H1 (cell line): ENCODE results near the gene BARHL2. TPM values are rescaled to one million over a fixed set of nuclear protein-coding genes. Genes with fewer than 3 reads are reported as not detected.

Experiments used
- CTCF ChIA-PET: fragments of 300-600 bp; sonication (Branson Sonifier 250); formaldehyde crosslinking; loops from one replicate; lab custom pipeline; 2021; ENCODE audit not compliant: partially characterized antibody; lab: Charles Lee
- POLR2A ChIA-PET: fragments of 300-600 bp; sonication (Branson Sonifier 250); formaldehyde crosslinking; loops from one replicate; lab custom pipeline; 2021; ENCODE audit warnings: inconsistent platforms; ENCODE audit not compliant: partially characterized antibody; lab: Charles Lee
- DNase-seq, 2 experiments: peaks; one replicate each; pipeline versions ENCODE4 v3.0.0 to v3.0.0-alpha.2; 2010 to 2022; ENCODE audit warnings: low spot score in 2 of 2, low read depth in 1 of 2, mixed read lengths in 1 of 2
- FAIRE-seq: peaks from 2 replicates; lab custom pipeline; 2011; peaks lifted over from hg19 to GRCh38; lab: Jason Lieb, UNC
- H2AFZ ChIP-seq: 2 replicates; pipeline ENCODE4 v1.8.1; 2012; ENCODE audit warnings: low read length, inconsistent platforms
- H2AK5ac ChIP-seq: 2 replicates; pipeline ENCODE4 v1.6.1; 2013; ENCODE audit warnings: low read depth, low read length
- H2BK120ac ChIP-seq: replicated peaks from 2 replicates; pipeline ENCODE3; 2013; ENCODE audit warnings: low read depth, low read length, inconsistent platforms
- H2BK12ac ChIP-seq: 2 replicates; pipeline ENCODE4 v1.6.1; 2013; ENCODE audit warnings: low read depth, low read length
- H2BK15ac ChIP-seq: 2 replicates; pipeline ENCODE4 v1.6.1; 2013; ENCODE audit warnings: low read length
- H2BK20ac ChIP-seq: 2 replicates; pipeline ENCODE4 v1.6.1; 2013; ENCODE audit warnings: low read length
- H2BK5ac ChIP-seq: 2 replicates; pipeline ENCODE4 v1.6.1; 2013; ENCODE audit warnings: low read depth, low read length
- H3K14ac ChIP-seq: 2 replicates; pipeline ENCODE4 v1.6.1; 2013; ENCODE audit warnings: inconsistent platforms; ENCODE audit not compliant: insufficient read length
- H3K18ac ChIP-seq: 2 replicates; pipeline ENCODE4 v1.6.1; 2013; ENCODE audit warnings: low read length; ENCODE audit errors: extremely low read depth
- H3K23ac ChIP-seq: 2 replicates; pipeline ENCODE4 v1.6.1; 2013; ENCODE audit warnings: inconsistent platforms; ENCODE audit not compliant: insufficient read length
- H3K23me2 ChIP-seq: 2 replicates; pipeline ENCODE4 v1.6.1; 2013; ENCODE audit warnings: low read depth, low read length
- H3K27ac ChIP-seq: 2 replicates; pipeline ENCODE4 v1.6.1; 2011; ENCODE audit warnings: low read depth, low read length, inconsistent platforms
- H3K27me3 ChIP-seq, 4 experiments: replicated peaks in 1 of 4; 1 replicate in 1 of 4; 2 replicates in 3 of 4; pipeline versions ENCODE4 v1.6.1 to v1.8.1; 2011 to 2013; ENCODE audit warnings: low read length in 3 of 4, mild to moderate bottlenecking in 3 of 4, inconsistent platforms in 2 of 4, mixed read lengths in 2 of 4, moderate library complexity in 1 of 4; ENCODE audit not compliant: control insufficient read depth in 3 of 4, insufficient read depth in 3 of 4; ENCODE audit errors: extremely low read depth in 1 of 4
- H3K36me3 ChIP-seq, 4 experiments: 2 replicates each; pipeline versions ENCODE4 v1.6.1 to v1.8.1; 2011 to 2013; ENCODE audit warnings: mild to moderate bottlenecking in 4 of 4, low read length in 3 of 4, moderate library complexity in 2 of 4, control low read depth in 1 of 4, inconsistent platforms in 1 of 4; ENCODE audit not compliant: insufficient read depth in 4 of 4, control insufficient read depth in 2 of 4
- H3K4ac ChIP-seq: replicated peaks from 2 replicates; pipeline ENCODE3; 2013; ENCODE audit warnings: low read length, low read depth, mixed read lengths, inconsistent platforms; ENCODE audit not compliant: insufficient read length
- H3K4me1 ChIP-seq, 4 experiments: replicated peaks in 1 of 4; 1 replicate in 1 of 4; 2 replicates in 3 of 4; pipeline versions ENCODE4 v1.6.1 to v1.8.1; 2011 to 2013; ENCODE audit warnings: low read length in 3 of 4, inconsistent platforms in 2 of 4, mixed read lengths in 1 of 4; ENCODE audit not compliant: insufficient read depth in 4 of 4, control insufficient read depth in 3 of 4
- H3K4me2 ChIP-seq, 2 experiments: 2 replicates each; pipeline versions ENCODE4 v1.6.1 to v1.8.1; 2011 to 2013; ENCODE audit warnings: low read depth in 2 of 2, low read length in 2 of 2, control low read depth in 1 of 2, inconsistent platforms in 1 of 2, mild to moderate bottlenecking in 1 of 2; ENCODE audit not compliant: insufficient read depth in 1 of 2
- H3K4me3 ChIP-seq, 4 experiments: fragments of 200-600, 300-600 bp in 1 of 4; sonication (generic), shearing (Covaris generic), sonication (Bioruptor Twin) in 1 of 4; 2 replicates each; pipeline versions ENCODE4 v1.5.1 to v1.8.1; 2011 to 2016; ENCODE audit warnings: low read length in 4 of 4, low read depth in 3 of 4, control low read depth in 2 of 4, inconsistent platforms in 2 of 4, mild to moderate bottlenecking in 2 of 4, mixed read lengths in 1 of 4, moderate library complexity in 1 of 4; ENCODE audit not compliant: insufficient read depth in 2 of 4; ENCODE audit errors: extremely low read depth in 1 of 4
- H3K56ac ChIP-seq: replicated peaks from 2 replicates; pipeline ENCODE3; 2013; ENCODE audit warnings: low read depth, mild to moderate bottlenecking, mixed read lengths, low read length, inconsistent platforms; ENCODE audit not compliant: insufficient read length
- H3K79me1 ChIP-seq: 2 replicates; pipeline ENCODE4 v1.6.1; 2013; ENCODE audit warnings: low read depth, low read length, control low read depth
- H3K79me2 ChIP-seq, 2 experiments: 2 replicates each; pipeline versions ENCODE4 v1.6.1 to v1.8.1; 2012 to 2013; ENCODE audit warnings: low read length in 2 of 2, mild to moderate bottlenecking in 2 of 2, inconsistent platforms in 1 of 2; ENCODE audit not compliant: insufficient read depth in 2 of 2, control insufficient read depth in 1 of 2
- H3K9ac ChIP-seq, 4 experiments: replicated peaks in 1 of 4; 1 replicate in 1 of 4; 2 replicates in 3 of 4; pipeline versions ENCODE4 v1.6.1 to v1.8.1; 2011 to 2013; ENCODE audit warnings: low read depth in 3 of 4, low read length in 3 of 4, control low read depth in 2 of 4, mild to moderate bottlenecking in 2 of 4, moderate library complexity in 2 of 4, inconsistent platforms in 1 of 4; ENCODE audit errors: extremely low read depth in 1 of 4
- H3K9me3 ChIP-seq, 2 experiments: 2 replicates each; pipeline versions ENCODE4 v1.6.1 to v1.8.1; 2012 to 2013; ENCODE audit warnings: mild to moderate bottlenecking in 2 of 2, moderate library complexity in 2 of 2, control low read depth in 1 of 2, inconsistent platforms in 1 of 2, low read depth in 1 of 2, low read length in 1 of 2, mixed read lengths in 1 of 2; ENCODE audit not compliant: insufficient read depth in 2 of 2
- H4K20me1 ChIP-seq, 2 experiments: replicated peaks in 1 of 2; 2 replicates each; pipeline versions ENCODE3 to v1.8.1; 2011 to 2013; ENCODE audit warnings: inconsistent platforms in 2 of 2, low read length in 2 of 2, mild to moderate bottlenecking in 1 of 2; ENCODE audit not compliant: insufficient read depth in 2 of 2, control insufficient read depth in 1 of 2
- H4K5ac ChIP-seq: 2 replicates; pipeline ENCODE4 v1.6.1; 2013; ENCODE audit warnings: low read length, low read depth, mixed read lengths, inconsistent platforms; ENCODE audit not compliant: insufficient read length
- H4K8ac ChIP-seq: 2 replicates; pipeline ENCODE4 v1.8.0; 2013; ENCODE audit warnings: mild to moderate bottlenecking, moderate library complexity, low read length, inconsistent platforms; ENCODE audit not compliant: insufficient read depth; ENCODE audit errors: extremely low read depth
- H4K91ac ChIP-seq: replicated peaks from 2 replicates; pipeline ENCODE3; 2013; ENCODE audit warnings: low read length, mixed read lengths, inconsistent platforms; ENCODE audit not compliant: insufficient read length
- ATF2 ChIP-seq: IDR thresholded peaks from 2 replicates; pipeline ENCODE4 v1.6.1; 2012; ENCODE audit warnings: low read length, inconsistent platforms
- ATF3 ChIP-seq: IDR thresholded peaks from 2 replicates; pipeline ENCODE4 v1.6.1; 2011; ENCODE audit warnings: low read depth, mild to moderate bottlenecking, low read length; ENCODE audit not compliant: insufficient read depth
- EZH2 ChIP-seq: fragments of 200-600 bp; sonication (generic); IDR thresholded peaks from 2 replicates; pipeline ENCODE4 v1.7.1; 2012; ENCODE audit warnings: low read depth, mild to moderate bottlenecking, moderate library complexity, low read length, inconsistent platforms; ENCODE audit not compliant: severe bottlenecking
- KDM5A ChIP-seq: fragments of 200-600 bp; IDR thresholded peaks from 2 replicates; pipeline ENCODE4 v1.7.1; 2012; ENCODE audit warnings: mild to moderate bottlenecking, low read length, inconsistent platforms, mixed read lengths
- SAP30 ChIP-seq: fragments of 300-600 bp; sonication (generic); IDR thresholded peaks from 2 replicates; pipeline ENCODE4 v1.7.1; 2012; ENCODE audit warnings: low read length, moderate library complexity, mild to moderate bottlenecking, inconsistent platforms; ENCODE audit not compliant: insufficient read depth, insufficient replicate concordance
- SIN3A ChIP-seq, 2 experiments: IDR thresholded peaks in 1 of 2; conservative IDR thresholded peaks in 1 of 2; 2 replicates each; pipeline ENCODE4 v1.6.1; 2011 to 2012; ENCODE audit warnings: low read length in 2 of 2, improper control_type of control experiment in 1 of 2, low read depth in 1 of 2, mild to moderate bottlenecking in 1 of 2
- SIRT6 ChIP-seq: IDR thresholded peaks from one replicate; pipeline ENCODE4 v1.7.1; 2012; ENCODE audit warnings: low read length, inconsistent platforms
- SIX5 ChIP-seq: IDR thresholded peaks from 2 replicates; pipeline ENCODE4 v1.6.1; 2011; ENCODE audit warnings: mild to moderate bottlenecking, low read depth, low read length
- TEAD4 ChIP-seq: IDR thresholded peaks from 2 replicates; pipeline ENCODE4 v1.6.1; 2012; ENCODE audit warnings: low read depth, low read length, inconsistent platforms, mixed read lengths
- YY1 ChIP-seq: IDR thresholded peaks from 2 replicates; pipeline ENCODE4 v1.6.1; 2011; ENCODE audit warnings: low read depth, mild to moderate bottlenecking, low read length
- WGBS, 2 experiments: shearing (Covaris generic) in 1 of 2; methylation state at CpG; one replicate each; pipeline versions ENCODE4 v1.1.6 to v1.1.7; 2013 to 2015; ENCODE audit warnings: low lambda C conversion rate in 2 of 2, mixed read lengths in 2 of 2, inconsistent platforms in 1 of 2, low coverage in 1 of 2, missing lambda C conversion rate in 1 of 2; ENCODE audit not compliant: insufficient replicate concordance in 2 of 2, insufficient coverage in 1 of 2, insufficient read length in 1 of 2; ENCODE audit errors: extremely low coverage in 1 of 2, missing lambda C conversion rate in 1 of 2; 5-methylcytosine and 5-hydroxymethylcytosine counted together
- polyA plus RNA-seq, 7 experiments: library from polyadenylated mRNA; depleted of rRNA in 3 of 7; stranded (reverse) in 5 of 7; unstranded in 2 of 7; fragments of >200 nt in 5 of 7; fragments of 200-250 nt in 2 of 7; gene quantifications; 1 replicate in 5 of 7; 2 replicates in 1 of 7; 4 replicates in 1 of 7; pipeline versions ENCODE4 v1.2.1 to v1.2.3, GENCODE V29; 2011 to 2013; ENCODE audit warnings: missing spikeins in 2 of 7, mixed read lengths in 2 of 7
- total RNA-seq: library from RNA; stranded (reverse); fragmentation: NEBNext Ultra II Directional; extraction: Animal tissue kit (Norgen Biotek cat#: 25700); gene quantifications from 2 replicates; pipeline ENCODE4 v1.2.1, GENCODE V29; 2021

BARHL2 gene
- total and polyA plus RNA-seq, 2 of the 8 experiments (the other 6 are each of a cell fraction or from before 2014, with no cell fraction given): 0.15 TPM; not detected in 1

GRCh38 chr1:90731382-90732050 is 14.4 kb upstream of the BARHL2 start:
- Histone ChIP-seq H2BK20ac (no peak overlapping the region), H2AFZ (no peak overlapping the region), H3K4me2 (no peak overlapping the region; a peak in 1 of 4 replicates), H4K91ac (no peak overlapping the region), H3K79me2 (no peaks in the 10 kb centered on the region), H2BK120ac (no peak overlapping the region), H3K4me1 (peaks cover under 1 to 25% (median 13%) of the 10 kb centered on the region in 4 experiments), H3K9ac (no peak overlapping the region), H3K14ac (no peak overlapping the region), H3K23ac (no peak overlapping the region), H4K20me1 (peaks cover 8% of the 10 kb centered on the region in 2 experiments), H3K9me3 (no peaks in the 10 kb centered on the region), H4K8ac (no peak overlapping the region), H3K4ac (no peak overlapping the region), H2BK5ac (no peak overlapping the region), H4K5ac (no peak overlapping the region), H3K27me3 (peaks cover 47 to 76% (median 67%) of the 10 kb centered on the region in 4 experiments), H3K36me3 (peaks cover 0 to 4% (median 0%) of the 10 kb centered on the region in 4 experiments; a peak in 1 of 8 replicates), H3K56ac (no peak overlapping the region), H2BK12ac (no peak overlapping the region), H3K23me2 (peaks cover 5% of the 10 kb centered on the region; the same call in 1 of the 2 replicates), H2AK5ac (no peak overlapping the region), H3K18ac (no peak overlapping the region), H2BK15ac (no peak overlapping the region), H3K27ac (no peak overlapping the region), H3K4me3 (no peak overlapping the region), H3K79me1 (no peaks in the 10 kb centered on the region)
- WGBS, 2 experiments: 47% methylated on average over 6 of the region's 6 CpGs; no CpG with 5 or more reads in 1 of the 2 experiments
- no peak for FAIRE-seq
- CTCF ChIA-PET: interaction anchor here (0.6 to 12.8 kb wide), 14 partner anchors 10 to 433 kb away, joined by 3 to 139 read pairs (median 4); partner anchors contain the start of gene BARHL2
- POLR2A ChIA-PET: interaction anchor here (1.0 kb wide), 1 partner anchor 108 kb away, joined by 4 read pairs; no protein-coding TSS in a partner anchor
- DNase-seq: no peak
- TF ChIP-seq TEAD4: no peak
- no peak for TF ChIP-seq KDM5A
- no peak for TF ChIP-seq SIRT6
- TF ChIP-seq SIX5: no peak
- TF ChIP-seq ATF2: no peak
- TF ChIP-seq SIN3A (conservative IDR thresholded peaks at IDR 0.05 in 1 of 2, IDR thresholded peaks at IDR 0.05 in 1 of 2; ENCODE audit: low read depth in 1 of 2, low read length in 2 of 2): no peak
- TF ChIP-seq SAP30: no peak
- TF ChIP-seq EZH2: no peak
- TF ChIP-seq ATF3: no peak
- no peak for TF ChIP-seq YY1
